HUES48 (cell line): ENCODE data around the gene ZFHX3.

Experiments used
- H3K27ac ChIP-seq: one replicate; pipeline ENCODE4 v1.7.0; 2013; ENCODE audit warnings: low read depth, low read length, inconsistent platforms
- H3K27me3 ChIP-seq: 2 replicates; pipeline ENCODE4 v1.6.1; 2013; ENCODE audit warnings: mild to moderate bottlenecking, low read length; ENCODE audit not compliant: control insufficient read depth, insufficient read depth
- H3K36me3 ChIP-seq: 2 replicates; pipeline ENCODE4 v1.6.1; 2013; ENCODE audit warnings: low read length; ENCODE audit not compliant: control insufficient read depth, insufficient read depth
- H3K4me1 ChIP-seq: 2 replicates; pipeline ENCODE4 v1.6.1; 2013; ENCODE audit warnings: mild to moderate bottlenecking, low read length; ENCODE audit not compliant: control insufficient read depth, insufficient read depth
- H3K4me3 ChIP-seq: 2 replicates; pipeline ENCODE4 v1.5.1; 2013; ENCODE audit warnings: mild to moderate bottlenecking, low read depth, low read length
- H3K9ac ChIP-seq: 2 replicates; pipeline ENCODE4 v1.6.1; 2013; ENCODE audit warnings: mild to moderate bottlenecking, low read depth, low read length, moderate library complexity
- H3K9me3 ChIP-seq: 2 replicates; pipeline ENCODE4 v1.6.1; 2013; ENCODE audit warnings: low read length; ENCODE audit not compliant: control insufficient read depth, insufficient read depth

The ZFHX3 gene

GRCh38 chr16:72854267-72854959 is 193.5 kb downstream of the ZFHX3 start:
- Histone ChIP-seq H3K27me3 (no peaks in the 10 kb centered on the region), H3K9me3 (no peaks in the 10 kb centered on the region), H3K36me3 (no peaks in the 10 kb centered on the region), H3K4me1 (peaks cover 11% of the 10 kb centered on the region), H3K4me3 (no peak overlapping the region), H3K9ac (no peak overlapping the region), H3K27ac (no peak overlapping the region)

- no peaks in the 10 kb centered on the region for H3K27me3 ChIP-seq
- no peak overlapping the region for H3K27ac ChIP-seq
- H3K4me3 ChIP-seq: no peak overlapping the region
- no peak overlapping the region for H3K9ac ChIP-seq
- H3K4me1 ChIP-seq: peaks cover 11% of the 10 kb centered on the region
- no peaks in the 10 kb centered on the region for H3K36me3 ChIP-seq
- no peaks in the 10 kb centered on the region for H3K9me3 ChIP-seq
Measured at GRCh38 chr16:72853575-72854266, 194.2 kb downstream of the ZFHX3 start.

DNA sequence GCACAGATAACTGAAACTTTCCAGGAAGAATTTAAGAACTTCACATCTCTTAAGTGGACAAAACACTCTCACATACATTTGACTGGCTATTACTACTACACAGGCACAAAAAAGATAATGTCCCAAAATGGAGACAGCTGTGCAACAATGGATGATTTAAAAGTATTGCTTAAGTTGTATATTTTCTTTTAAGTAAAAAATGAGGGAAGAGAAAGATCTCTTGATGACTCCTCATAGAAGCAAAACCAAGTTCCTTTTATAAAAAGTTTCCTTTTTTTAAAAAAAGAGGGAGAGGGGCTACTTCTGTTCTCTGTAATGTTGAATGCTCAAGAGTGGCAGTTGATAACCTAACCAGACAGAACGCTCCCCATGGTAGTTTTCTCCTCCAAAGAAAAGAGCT is 195.5 kb downstream of the ZFHX3 start:
- Histone ChIP-seq H3K9ac (no peak overlapping the region), H3K36me3 (no peaks in the 10 kb centered on the region), H3K4me3 (no peak overlapping the region), H3K4me1 (peaks cover 20% of the 10 kb centered on the region), H3K27ac (no peak overlapping the region), H3K27me3 (no peaks in the 10 kb centered on the region), H3K9me3 (no peaks in the 10 kb centered on the region)

GRCh38 chr16:72850853-72851252 is 197.1 kb downstream of the ZFHX3 start:
- H3K36me3 ChIP-seq: no peaks in the 10 kb centered on the region
- H3K9me3 ChIP-seq: no peaks in the 10 kb centered on the region
- no peak overlapping the region for H3K27ac ChIP-seq
- peaks cover 23% of the 10 kb centered on the region for H3K4me1 ChIP-seq
- H3K4me3 ChIP-seq: no peak overlapping the region
- H3K9ac ChIP-seq: no peak overlapping the region
- no peaks in the 10 kb centered on the region for H3K27me3 ChIP-seq

DNA sequence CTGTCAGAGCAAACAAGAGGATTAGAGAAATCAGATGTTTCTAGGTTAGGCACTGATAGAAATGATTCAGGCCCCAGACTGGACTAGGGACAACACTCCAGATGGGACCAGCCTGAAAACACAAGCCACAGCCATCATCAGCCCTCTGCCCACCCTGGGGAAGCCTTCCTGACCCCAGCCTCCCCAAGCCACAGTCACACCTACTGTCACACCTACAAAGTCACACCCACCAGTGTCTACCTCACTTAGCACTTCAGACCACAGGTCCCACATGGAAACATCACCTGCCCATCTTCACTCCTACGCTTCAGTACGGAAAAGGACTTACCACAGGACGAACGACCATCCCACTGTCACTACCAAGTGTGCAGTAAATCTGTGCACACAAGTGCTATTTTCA is 197.9 kb downstream of the ZFHX3 start:
- Histone ChIP-seq H3K4me3 (no peak overlapping the region), H3K9me3 (no peaks in the 10 kb centered on the region), H3K27me3 (no peaks in the 10 kb centered on the region), H3K27ac (no peak overlapping the region), H3K36me3 (no peaks in the 10 kb centered on the region), H3K4me1 (peaks cover 23% of the 10 kb centered on the region), H3K9ac (no peak overlapping the region)

DNA sequence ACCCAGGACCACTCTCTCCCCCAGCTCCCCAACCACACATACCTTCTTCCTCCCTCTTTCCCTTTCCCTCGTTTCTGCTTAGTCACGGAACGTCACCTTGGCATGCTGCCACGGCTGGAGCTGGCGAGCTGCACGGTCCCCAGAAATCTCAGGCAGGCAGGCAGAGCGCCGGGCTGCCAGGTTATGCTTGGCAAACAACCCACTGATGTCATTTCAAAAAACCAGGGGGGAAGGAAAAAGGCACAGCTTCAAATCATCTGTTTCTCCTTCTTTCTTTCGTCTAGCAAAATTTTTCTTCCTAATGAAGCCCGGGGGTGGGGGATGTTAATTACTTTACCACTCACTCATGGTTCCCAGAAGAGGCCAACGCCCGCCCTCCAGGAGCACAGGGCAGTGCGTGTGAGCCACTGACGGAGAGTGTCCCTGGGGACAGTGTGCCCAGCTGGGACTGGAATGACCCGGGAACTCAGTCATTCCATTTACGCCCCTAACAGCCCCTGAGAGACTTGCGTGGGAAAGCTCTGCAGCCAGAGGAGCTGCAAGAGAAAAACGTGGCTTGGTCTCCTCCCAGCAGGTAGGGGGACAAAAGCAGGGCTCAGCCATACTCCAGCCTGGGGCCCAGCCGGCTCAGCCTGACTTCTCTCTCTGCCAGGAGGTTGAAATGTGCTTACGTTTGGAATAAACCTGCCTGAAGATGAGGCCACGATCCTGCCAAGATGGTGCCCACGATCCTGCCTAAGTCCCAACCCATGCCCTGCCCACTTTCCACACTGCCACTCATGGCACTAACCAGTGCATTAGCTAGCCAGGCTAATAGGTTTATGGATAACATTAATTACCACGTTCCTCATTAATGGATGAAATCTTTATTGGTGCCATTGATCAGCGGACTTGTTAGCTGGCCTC is 198.9 kb downstream of the ZFHX3 start:
- Histone ChIP-seq H3K4me1 (peaks cover 21% of the 10 kb centered on the region), H3K4me3 (no peak overlapping the region), H3K9me3 (no peaks in the 10 kb centered on the region), H3K27ac (no peak overlapping the region), H3K9ac (no peak overlapping the region), H3K36me3 (no peaks in the 10 kb centered on the region), H3K27me3 (no peaks in the 10 kb centered on the region)

GRCh38 chr16:72848028-72848400 is 199.9 kb downstream of the ZFHX3 start:
- no peak overlapping the region for H3K4me3 ChIP-seq

DNA sequence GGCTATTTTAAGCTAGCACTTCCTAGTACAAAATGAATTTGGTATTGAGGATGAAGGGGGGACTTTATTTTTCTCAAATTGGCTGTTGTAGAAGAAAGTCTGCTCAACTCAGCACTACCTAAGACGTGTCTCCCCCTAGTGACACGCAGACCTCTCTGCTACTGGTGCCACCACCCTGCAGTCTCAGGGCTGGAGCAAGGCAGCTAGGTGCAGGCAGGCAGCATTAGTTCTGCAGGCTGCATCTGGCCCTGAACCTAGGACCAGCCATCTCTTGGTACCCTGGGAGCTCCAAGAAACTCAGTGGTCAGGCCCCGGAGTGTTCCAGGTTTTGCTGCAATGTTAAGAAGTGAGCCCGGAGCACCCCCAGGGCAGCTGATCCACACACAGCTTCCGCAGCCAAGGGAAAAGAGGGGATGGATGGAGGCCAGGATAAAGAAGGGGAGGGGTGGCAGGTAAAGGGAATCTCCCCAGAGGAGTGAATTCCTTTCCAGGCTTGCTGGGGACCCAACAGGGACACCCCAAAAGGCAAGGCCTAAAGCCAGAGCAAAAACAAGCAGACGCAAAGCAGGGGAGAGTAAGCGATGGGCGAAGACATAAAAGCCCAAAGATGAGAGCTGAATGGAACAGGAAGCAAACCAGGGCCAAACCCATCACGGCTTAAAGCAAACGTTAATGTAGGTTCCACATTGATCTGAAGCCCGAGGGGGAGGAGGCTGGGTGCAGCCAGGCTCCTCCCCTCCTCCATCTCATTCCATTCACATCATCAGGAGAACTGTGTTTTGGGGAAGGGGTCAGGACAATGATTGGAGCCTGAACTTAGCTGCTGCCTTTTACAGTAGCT is 200.5 kb downstream of the ZFHX3 start:
- no peaks in the 10 kb centered on the region for H3K27me3 ChIP-seq
- H3K9me3 ChIP-seq: no peaks in the 10 kb centered on the region
- no peak overlapping the region for H3K27ac ChIP-seq
- H3K4me3 ChIP-seq: no peak overlapping the region
- peaks cover 11% of the 10 kb centered on the region for H3K4me1 ChIP-seq
- H3K9ac ChIP-seq: no peak overlapping the region
- H3K36me3 ChIP-seq: no peaks in the 10 kb centered on the region

More at GRCh38 chr16:72848028-72848400, 199.9 kb downstream of the ZFHX3 start:
- Histone ChIP-seq H3K27me3 (no peaks in the 10 kb centered on the region), H3K27ac (no peak overlapping the region), H3K4me1 (peaks cover 11% of the 10 kb centered on the region), H3K36me3 (no peaks in the 10 kb centered on the region), H3K9ac (no peak overlapping the region), H3K9me3 (no peaks in the 10 kb centered on the region)

DNA sequence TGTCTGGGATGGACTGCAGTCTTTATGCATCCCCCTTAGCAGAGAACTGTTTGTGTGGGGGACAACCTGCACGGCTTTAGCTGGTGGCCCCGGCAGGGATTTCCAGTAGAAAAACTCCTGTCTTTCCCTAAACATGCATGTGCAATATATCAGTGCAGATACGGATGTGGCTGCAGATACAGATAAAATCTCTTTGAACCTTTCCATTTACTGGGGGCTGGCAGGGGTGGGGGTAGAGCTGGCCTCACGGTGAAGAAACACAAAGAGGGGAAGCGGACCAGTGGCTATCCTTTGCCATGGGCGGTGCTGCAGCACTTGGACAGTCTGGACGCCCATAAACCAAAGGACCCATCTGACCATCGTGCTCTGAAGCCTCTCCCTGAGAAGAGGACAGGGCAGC is 201.3 kb downstream of the ZFHX3 start:
- Histone ChIP-seq H3K27ac (no peak overlapping the region), H3K4me3 (no peak overlapping the region), H3K36me3 (no peaks in the 10 kb centered on the region), H3K27me3 (no peaks in the 10 kb centered on the region), H3K4me1 (peaks cover 11% of the 10 kb centered on the region), H3K9me3 (no peaks in the 10 kb centered on the region), H3K9ac (no peak overlapping the region)

DNA sequence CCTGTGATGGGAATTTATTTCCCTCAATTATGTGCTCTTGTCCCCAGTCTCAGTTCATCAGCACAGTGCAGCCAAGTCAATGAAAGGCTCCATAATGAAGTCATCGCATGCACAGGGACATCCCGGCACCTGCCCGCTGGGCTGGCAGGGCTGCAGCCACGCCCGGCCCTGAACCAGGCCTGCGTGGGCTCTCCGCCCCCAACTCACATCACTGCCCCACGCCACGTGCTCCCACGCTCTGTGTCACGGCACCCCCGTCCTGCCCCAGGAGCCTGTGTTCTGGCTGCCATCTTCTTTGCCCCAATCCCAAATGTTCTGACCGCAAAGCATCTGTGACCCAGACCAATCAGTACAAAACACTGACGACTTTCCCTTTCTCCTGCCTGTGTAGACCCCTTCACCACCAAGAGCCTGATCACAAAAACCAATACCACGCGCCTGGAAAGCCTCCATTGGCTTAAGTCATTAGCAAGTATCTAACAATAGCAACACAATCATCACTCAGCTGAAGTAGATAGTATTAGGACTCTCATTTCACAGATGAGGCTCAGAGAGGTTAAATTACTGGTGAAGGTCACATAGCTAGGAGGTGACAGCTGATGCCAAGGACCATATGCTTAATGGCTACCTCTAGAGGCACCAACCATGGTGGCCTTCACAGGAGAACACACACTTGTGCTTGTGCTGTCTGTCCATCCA is 202.5 kb downstream of the ZFHX3 start:
- H3K4me3 ChIP-seq: no peak overlapping the region
- H3K27me3 ChIP-seq: no peaks in the 10 kb centered on the region
- no peak overlapping the region for H3K9ac ChIP-seq
- H3K9me3 ChIP-seq: no peaks in the 10 kb centered on the region
- no peak overlapping the region for H3K27ac ChIP-seq
- no peaks in the 10 kb centered on the region for H3K36me3 ChIP-seq
- peaks cover 11% of the 10 kb centered on the region for H3K4me1 ChIP-seq
